Testis (tissue), 2 donors: ENCODE measurements around the gene BBS5.

ENCODE experiments used
- POLR2A ChIP-seq: fragments of 450-650 bp; IDR thresholded peaks from one replicate; pipeline ENCODE4 v1.6.1; 2017; ENCODE audit warnings: antibody characterized with exemption, mild to moderate bottlenecking, moderate library complexity
- TF ChIP-seq, protein P1 (sequence below), 3 experiments: fragments of 450-650 bp in 2 of 3; fragments of 200-600 bp in 1 of 3; sonication (generic) in 1 of 3; IDR thresholded peaks; one replicate each; pipeline ENCODE4 v1.5.1; 2016 to 2019; ENCODE audit warnings: antibody characterized with exemption in 3 of 3, mild to moderate bottlenecking in 2 of 3, moderate library complexity in 1 of 3

DNA sequence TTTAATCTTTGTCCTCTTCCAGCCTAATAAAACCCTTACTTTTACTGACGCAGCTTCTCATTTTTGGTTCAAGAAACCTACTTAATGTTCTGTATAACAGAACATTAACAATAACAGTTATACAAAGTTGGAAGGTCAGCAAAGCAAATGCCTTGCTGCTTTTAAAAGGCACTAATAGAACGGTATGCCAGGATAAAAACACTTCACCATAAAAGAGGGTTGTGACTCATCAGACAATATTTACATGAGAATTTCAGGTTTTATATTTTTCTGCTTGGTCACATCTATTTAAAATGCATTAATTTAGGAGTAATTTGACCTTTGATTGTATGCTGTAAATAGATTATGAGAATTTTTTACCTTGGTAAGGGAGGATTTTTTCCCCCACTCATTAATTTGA lies 33.2 kb downstream of the BBS5 start:
- TF ChIP-seq, protein P1, sequence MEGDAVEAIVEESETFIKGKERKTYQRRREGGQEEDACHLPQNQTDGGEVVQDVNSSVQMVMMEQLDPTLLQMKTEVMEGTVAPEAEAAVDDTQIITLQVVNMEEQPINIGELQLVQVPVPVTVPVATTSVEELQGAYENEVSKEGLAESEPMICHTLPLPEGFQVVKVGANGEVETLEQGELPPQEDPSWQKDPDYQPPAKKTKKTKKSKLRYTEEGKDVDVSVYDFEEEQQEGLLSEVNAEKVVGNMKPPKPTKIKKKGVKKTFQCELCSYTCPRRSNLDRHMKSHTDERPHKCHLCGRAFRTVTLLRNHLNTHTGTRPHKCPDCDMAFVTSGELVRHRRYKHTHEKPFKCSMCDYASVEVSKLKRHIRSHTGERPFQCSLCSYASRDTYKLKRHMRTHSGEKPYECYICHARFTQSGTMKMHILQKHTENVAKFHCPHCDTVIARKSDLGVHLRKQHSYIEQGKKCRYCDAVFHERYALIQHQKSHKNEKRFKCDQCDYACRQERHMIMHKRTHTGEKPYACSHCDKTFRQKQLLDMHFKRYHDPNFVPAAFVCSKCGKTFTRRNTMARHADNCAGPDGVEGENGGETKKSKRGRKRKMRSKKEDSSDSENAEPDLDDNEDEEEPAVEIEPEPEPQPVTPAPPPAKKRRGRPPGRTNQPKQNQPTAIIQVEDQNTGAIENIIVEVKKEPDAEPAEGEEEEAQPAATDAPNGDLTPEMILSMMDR (IDR thresholded peaks at IDR 0.05), result no peak
- TF ChIP-seq POLR2A, result no peak
